GM19468 (cell line): ENCODE results near the gene ADARB2.
"Not testable (repeated sequence)": the region's sequence is repeated elsewhere in the genome, so short reads cannot be mapped to it uniquely, and the experiment has no call there.

Experiments
- ATAC-seq: cut with Tn5 transposase; IDR thresholded peaks from one replicate; pipeline ENCODE4 v1.9.1; 2021; ENCODE audit warnings: mild to moderate bottlenecking, moderate library complexity, moderate number of reproducible peaks; ENCODE audit not compliant: unreplicated experiment; ENCODE audit errors: extremely low read depth

The ADARB2 gene

DNA sequence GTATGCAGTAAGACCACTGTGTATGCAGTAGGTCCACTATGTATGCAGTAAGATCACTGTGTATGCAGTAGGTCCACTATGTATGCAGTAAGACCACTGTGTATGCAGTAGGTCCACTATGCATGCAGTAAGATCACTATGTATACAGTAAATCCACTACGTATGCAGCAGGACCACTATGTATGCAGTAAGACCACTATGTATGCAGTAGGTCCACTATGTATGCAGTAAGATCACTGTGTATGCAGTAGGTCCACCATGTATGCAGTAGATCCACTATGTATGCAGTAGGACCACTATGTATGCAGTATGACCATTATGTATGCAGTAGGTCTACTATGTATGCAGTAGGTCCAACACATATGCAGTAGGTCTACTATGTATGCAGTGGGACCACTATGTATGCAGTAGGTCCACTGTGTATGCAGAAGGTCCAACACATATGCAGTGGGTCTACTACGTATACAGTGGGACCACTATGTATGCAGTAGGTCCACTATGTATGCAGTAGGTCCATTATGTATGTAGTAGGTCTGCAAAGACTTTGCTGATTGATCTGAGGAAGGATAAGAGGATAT is 313.6 kb downstream of the ADARB2 start:
- ATAC-seq: no peak

DNA sequence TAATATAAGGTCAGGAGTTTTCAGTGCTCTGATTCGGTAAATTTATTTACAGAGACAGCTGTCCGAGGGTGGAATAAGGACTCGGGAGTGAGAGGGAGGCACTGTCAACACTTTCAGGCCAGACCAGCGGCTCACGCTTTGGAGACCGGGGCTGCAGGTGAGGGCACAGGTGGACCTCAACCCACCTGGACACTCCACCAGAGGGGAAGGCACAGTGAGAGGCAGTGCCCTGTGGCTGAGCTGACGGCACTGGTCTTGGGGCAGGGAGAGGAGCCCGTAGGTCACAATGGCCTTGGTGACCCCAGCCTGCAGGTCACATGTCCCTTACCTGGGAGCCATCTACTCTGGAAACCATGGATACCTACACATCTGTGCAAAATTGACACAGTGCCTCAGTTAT is 315.1 kb downstream of the ADARB2 start:
- no peak for ATAC-seq

DNA sequence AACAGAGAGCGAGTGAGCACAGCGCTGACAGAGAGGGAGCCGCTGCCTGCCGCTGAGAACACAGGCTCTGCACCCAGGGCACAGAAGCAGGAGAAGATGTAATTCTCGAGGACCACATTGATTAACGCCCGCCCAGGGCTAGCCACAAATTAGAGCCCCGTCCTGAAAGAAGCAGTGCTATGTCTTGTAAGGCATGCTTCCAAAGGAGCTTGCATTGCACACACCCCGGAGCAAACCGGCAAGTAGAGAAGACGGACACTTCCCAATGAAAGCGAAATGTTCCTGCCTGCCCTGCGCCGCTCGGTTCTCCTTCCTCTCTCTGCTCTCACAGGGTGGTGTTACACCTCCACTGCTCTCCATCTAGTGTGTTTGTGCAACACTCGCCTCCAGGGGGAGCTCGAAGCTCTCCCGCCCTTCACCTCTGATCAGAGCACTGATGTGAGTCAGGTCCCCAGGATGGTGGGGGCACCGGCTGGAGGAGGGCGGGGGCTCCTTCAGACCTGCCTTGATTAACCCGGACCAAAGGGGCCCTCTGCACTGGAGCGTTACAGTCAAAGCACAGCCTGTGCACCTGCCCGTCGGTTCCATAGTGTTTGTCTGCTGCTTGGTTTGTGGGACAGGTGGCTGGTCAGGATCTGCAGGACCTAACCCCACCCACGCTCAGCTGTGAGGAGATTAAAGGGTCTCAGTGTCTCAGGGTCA is 316.5 kb downstream of the ADARB2 start:
- no peak for ATAC-seq

DNA sequence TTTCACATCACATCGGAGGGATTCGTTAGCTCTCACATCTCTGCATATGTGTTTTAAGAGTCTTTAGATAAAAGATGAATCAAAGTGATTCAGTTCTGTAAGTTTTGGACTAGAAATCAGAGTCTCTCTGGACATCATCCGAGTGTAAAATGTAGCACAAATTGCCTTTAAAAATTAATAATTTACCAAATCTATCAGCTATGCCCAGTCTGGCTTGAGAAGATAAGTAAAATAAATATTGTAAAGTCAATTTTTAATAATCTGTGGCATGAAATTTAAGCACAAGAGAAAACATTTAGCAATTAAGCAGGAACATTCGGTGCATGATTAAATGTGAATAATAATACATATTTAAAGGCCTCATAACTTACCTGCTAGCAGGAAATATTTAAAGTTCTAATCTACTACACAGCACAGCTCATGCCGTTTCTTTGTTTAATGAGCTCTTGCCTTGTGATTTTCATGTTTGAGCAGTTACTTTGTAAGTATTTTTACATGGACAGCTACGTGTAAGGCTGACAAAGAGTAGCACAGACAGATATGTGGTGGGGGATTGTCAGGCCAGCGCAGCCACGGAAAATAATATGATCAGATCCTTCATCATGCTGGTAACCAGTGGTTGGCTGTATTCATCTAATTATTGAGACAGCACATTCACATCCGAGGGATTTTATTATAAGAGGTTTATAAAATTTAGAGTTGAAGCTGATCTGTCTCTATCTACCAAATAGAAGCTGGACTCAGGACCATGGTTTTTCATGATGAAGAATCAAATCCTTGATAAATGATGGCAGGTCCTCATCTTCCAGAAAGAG is 317.3 kb downstream of the ADARB2 start:
- no peak for ATAC-seq

DNA sequence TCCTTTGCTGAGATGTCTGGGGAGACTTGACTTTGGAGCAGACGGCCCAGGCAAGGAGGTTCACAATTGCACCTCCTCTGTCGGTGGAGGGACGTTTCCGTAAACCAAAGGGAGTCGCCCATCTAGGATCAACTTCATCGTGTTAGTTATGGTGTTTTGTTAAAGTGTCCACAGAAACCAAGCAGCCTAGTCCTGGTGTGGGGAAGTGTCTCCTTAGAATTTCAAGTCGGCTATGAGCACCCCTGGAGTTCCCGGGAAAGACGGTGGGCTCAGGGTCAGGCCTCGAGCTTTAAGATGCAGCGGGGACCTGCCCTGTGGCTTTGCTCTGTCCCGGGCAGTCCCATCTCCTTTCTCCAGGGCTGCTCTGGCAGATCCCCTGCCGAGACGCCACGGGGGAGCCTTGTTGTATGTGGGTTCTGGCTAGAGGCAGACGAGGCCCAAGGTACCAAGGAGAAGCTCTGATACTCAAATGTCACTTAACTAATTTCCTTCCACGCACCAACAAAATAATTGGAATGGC is 319.2 kb downstream of the ADARB2 start:
- no peak for ATAC-seq

DNA sequence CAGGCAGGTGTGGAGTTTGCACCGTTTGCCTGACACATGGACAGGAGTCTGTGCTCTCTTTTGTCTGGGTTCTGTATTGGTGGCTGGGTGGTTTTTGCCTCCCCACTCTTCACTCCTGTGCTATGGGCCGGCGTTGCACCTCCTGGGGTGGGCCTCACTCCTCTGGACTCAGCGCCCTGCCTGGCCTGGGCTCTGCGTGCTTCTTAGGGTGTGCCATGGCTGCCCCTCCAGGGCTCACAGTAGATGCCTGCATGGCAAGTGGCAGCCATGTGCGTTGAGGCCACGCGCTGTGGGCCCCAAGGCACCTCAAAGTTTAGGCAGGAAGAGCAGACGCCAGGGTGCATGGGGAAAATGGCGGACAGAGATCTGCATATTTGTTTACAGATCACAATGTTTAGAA is 319.8 kb downstream of the ADARB2 start:
- no peak for ATAC-seq

DNA sequence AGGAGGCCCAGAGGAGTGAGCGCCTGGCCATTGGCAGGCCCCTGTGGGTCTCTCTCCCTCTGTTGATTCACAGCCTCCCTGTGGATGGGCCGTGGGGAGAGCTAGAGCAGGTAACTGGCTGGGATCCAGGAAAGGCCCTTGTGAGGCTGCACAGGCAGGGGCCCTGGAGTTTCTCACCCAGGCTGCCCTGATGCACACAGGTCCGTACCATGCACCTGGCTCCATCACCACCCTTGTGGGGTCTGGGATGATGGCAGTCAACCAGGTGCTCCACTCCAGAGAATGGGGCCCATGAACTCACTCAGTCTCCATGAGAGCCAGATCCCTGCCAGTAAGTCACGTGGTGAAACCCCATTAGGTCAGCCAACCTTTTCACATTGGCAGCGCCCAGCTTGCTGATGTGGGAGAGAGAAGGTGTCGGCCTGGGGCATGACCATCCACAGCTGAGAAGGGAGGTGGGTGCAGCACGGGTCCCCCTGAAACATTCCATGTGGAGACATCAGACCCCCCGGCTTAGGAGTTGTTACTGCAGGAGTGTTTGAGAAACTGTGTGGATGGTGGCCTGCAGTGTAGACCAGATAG is 320.8 kb downstream of the ADARB2 start:
- no peak for ATAC-seq

DNA sequence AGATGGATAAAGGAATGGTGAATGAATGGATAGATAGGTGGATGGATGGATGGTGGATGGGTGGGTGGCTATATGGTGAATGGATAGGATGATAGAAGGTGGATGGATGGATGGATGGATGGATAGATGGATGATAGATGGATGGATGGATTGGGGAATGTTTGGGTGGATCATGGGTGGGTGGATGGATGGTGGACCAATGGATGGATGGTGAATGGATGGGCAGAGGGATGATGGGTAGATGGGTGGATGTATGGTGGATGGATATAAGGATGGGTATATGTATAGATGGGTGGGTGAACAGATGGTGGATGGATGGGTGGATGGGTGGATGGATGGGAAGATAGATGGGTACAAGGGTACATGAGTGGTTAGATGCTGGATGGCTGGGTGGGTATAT is 322.4 kb downstream of the ADARB2 start:
- ATAC-seq: no peak

DNA sequence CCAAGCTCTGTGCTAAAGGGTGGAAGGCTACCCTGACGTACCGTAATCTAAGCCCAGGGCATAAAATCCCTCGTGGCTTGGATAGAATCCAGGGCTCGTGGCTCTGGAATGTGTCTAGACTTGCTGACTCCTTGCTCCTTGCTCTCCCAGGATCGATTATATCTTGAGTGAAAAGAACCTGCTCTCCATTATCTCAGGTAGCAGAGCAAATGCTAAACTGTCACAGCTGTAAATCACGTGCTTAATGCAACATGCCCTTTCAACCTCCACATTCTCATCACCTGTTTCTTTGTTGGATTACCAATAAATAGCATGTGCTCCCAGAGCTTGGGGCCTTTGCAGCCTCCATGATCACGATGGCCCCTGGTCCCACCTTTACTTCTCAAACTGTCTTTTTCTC is 323.0 kb downstream of the ADARB2 start:
- ATAC-seq: not testable (repeated sequence)

DNA sequence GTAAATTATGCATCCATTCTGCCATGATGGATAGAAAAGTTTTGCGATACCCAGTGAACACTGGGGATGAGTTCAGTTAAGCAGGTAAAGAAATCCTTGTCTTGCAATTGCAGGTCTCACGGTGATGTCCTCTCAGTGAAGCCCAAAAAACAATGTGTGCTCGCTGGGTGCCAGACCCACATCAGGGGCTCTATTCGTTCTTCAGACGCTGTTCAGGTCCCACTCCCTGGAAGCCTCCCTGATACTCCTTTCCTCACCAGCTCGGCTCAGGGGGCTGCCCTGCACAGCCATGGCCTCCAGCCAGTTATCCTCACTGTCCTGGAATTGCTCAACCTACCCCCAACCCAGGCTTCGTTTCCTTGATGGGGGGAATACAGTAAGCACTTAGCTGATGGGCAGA is 323.5 kb downstream of the ADARB2 start:
- no peak for ATAC-seq

DNA sequence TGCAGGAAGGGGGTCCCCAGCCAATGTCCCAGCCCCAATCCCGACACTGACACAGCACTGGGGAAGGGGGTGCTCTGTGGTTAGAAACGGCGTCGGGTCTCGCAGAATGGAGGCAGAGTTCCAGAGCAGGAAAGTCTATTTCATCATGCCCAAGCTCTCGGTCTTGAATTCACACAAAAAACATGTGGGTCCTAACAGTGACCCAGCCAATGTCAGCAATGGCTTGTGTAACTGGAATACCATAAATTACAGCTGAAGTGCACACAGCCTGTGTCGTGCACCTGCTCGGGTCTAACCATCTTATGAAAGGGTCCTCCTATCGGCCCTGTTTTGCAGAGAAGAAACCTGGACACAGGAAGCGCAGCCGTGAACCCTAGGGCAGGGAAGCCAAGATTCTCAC is 324.1 kb downstream of the ADARB2 start:
- no peak for ATAC-seq

DNA sequence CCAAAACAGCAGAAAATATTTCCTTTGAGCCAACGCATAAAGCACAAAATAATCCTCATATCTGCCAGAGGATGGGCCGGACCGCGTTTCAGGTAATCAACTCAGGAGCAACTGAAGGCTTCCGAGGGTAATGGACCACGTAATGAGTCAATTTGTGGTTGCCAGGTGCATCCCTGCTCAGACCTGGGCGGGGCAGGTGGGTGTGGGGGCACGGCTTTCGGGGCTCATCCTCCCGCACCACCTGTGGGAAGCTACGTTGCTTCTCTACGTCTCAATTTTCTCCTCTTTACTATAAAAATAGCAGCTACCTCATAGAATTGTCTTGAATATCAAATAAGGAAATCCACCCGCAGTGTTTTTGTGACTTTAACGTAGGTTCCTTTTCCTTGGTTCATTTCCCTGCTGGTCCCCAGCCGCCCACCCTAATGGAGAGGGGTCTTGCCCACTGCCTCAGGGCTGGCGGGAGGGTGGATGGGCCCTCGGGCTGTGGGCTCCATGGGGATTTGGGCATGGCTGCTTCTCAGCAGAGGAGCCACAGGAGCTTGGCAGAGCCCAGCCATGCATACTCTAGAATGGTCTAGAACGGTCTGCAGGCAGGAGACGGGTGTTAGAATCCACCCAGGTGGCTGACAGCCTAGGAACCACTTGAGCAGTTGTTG is 324.7 kb downstream of the ADARB2 start:
- ATAC-seq: no peak

DNA sequence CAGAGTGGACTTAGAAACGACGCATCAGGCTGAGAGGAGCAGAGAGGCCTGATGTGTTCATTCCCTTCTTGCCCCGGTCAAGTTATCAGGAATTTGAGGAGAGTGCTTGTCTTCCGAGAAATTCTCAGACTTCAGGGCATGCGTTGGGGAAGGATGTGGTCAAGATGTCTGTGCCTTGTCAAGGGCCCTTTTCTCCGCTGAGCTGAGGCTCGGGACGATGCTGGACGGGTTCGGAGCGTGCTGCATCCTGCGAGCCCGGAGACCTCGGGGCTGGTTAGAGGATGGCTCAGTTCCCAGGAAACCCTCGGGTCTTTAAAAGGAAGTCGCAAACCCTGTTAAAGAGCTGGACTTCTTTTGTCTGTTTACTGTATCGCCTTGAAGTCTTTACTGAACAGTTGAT is 325.4 kb downstream of the ADARB2 start:
- ATAC-seq: no peak

DNA sequence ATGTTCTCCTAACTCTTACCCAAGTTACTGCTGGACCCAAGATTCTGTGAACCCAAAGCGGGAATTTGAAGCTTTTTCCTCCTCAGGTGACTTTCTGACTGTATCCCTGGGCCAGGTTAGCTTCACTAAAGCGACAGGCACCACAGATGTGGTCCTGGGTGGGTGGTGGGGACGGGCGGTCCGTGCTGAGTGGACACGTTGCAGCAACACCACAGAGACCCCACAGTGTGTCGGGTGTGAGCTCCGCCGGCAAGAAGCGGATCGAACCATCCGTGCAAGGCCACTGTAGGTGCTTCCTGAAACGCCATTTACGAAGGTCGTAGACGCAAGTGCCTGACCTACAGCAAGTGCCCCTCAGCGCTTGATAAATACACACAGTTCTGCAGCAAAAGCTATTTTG is 325.9 kb downstream of the ADARB2 start:
- no peak for ATAC-seq

DNA sequence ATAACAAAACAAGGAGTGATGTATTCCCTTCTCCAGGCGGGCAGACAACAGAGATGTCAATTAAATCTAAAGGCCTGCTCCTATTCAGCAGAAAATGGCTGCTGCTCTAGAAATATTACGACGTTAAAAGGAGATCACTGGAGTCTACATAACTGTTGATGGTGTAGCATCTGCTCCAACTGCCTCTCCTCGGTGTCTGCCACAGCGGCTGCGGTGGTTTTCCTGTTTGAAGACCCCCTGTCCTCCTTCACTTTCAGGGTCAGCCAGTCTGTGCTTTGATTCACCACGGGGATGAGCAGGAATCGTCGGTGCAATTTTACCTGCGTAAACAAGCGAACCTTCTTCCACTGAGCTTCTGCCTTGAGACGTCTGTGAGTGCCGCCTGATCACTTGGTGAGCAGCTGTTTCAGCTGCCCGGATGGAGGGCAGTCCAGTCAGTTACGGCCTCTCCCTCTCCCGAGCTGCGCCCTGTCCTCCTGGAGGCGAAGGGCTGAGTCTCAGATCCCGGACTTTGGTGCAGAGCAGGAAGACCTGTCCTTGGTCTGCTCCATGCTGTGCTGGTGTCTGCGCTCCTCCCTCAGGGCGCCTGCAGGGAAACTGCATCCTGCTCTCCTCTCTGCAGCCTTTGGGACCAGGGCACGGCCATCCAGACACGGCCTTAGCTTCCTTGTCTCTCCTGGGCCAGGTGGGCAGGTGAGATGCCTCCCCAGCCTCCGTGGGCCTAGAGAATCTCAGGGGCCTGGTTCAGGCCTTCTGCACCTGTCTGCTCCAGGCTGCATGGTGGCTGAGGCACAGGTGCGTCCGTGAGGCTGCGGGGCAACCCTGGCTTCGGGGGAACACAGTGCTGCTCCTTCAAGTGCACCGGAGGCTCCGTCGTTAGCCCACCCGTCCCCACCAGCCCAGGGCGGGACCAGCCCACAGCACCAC is 326.6 kb downstream of the ADARB2 start:
- no peak for ATAC-seq

DNA sequence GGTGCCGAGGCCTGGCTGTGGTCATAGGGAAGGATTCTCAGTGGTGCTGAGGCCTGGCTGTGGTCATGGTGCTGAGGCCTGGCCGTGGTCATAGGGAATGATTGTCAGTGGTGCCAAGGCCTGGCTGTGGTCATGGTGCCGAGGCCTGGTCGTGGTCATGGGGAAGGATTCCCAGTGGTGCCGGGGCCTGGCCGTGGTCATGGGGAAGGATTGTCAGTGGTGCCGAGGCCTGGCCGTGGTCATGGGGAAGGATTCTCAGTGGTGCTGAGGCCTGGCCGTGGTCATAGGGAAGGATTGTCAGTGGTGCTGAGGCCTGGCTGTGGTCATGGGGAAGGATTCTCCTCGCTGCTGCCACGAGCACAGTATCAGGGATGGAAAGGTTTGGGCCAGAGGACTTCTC is 327.3 kb downstream of the ADARB2 start:
- no peak for ATAC-seq

DNA sequence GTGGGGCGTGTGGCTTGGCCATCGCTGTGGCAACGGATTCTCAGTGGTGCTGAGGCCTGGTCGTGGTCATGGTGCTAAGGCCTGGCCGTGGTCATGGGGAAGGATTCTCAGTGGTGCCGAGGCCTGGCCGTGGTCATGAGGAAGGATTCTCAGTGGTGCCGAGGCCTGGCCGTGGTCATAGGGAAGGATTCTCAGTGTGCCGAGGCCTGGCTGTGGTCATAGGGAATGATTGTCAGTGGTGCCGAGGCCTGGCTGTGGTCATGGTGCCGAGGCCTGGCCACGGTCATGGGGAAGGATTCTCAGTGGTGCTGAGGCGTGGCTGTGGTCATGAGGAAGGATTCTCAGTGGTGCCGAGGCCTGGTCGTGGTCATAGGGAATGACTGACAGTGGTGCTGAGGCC is 327.9 kb downstream of the ADARB2 start:
- no peak for ATAC-seq

DNA sequence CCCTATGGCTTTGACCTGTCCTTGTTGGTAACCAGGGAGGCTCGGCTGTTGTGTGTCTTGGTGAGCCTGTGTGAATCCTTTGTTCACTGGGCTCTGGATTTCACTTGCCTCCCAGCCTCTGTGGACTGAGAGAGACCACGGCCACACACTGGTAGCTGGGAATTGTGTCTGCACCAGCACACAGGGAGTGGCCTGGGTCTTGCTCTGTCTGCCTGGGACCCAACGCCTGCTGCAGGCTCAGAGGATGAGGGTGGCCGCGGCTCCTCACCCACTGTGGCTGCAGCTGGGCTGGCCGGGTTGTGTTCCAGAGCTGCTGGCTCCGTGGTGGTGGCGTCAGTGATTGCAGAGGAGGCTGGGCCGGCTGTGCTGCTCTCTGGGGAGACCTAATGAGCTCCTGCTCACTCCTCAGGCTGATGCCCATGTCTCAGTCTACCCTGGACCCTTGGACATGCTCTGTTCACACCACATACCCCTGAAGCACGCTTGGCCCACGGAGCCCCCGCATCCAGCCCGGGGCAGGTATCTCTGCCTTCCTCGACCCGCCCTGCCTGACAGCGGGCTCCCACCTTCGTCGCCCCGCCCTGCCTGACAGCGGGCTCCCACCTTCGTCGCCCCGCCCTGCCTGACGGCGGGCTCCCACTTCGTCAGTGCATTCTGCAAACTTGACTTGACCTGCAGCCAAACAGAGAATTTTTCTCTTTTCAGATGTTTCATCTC is 328.5 kb downstream of the ADARB2 start:
- no peak for ATAC-seq
